Measurements from ENCODE around the gene GALNT17.

GRCh38 chr7:71343039-71343438 is 211.1 kb downstream of the GALNT17 start:
- TF ChIP-seq, protein P1, sequence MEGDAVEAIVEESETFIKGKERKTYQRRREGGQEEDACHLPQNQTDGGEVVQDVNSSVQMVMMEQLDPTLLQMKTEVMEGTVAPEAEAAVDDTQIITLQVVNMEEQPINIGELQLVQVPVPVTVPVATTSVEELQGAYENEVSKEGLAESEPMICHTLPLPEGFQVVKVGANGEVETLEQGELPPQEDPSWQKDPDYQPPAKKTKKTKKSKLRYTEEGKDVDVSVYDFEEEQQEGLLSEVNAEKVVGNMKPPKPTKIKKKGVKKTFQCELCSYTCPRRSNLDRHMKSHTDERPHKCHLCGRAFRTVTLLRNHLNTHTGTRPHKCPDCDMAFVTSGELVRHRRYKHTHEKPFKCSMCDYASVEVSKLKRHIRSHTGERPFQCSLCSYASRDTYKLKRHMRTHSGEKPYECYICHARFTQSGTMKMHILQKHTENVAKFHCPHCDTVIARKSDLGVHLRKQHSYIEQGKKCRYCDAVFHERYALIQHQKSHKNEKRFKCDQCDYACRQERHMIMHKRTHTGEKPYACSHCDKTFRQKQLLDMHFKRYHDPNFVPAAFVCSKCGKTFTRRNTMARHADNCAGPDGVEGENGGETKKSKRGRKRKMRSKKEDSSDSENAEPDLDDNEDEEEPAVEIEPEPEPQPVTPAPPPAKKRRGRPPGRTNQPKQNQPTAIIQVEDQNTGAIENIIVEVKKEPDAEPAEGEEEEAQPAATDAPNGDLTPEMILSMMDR (IDR thresholded peaks at IDR 0.05) = no peak
- no peak for TF ChIP-seq EP300 (IDR thresholded peaks at IDR 0.05)

Data from esophagus muscularis mucosa (tissue), 3 donors.